CD8-positive, alpha-beta memory T cell (primary cell): ENCODE measurements around the gene METTL8. TPM values are rescaled to one million over a fixed set of nuclear protein-coding genes. Genes with fewer than 3 reads are reported as not detected.
"Not testable (repeated sequence)": the region's sequence is repeated elsewhere in the genome, so short reads cannot be mapped to it uniquely, and the experiment has no call there.

ENCODE experiments used
- CTCF ChIA-PET: fragments of 350-600 bp; sonication (Branson Sonifier 250); formaldehyde crosslinking; loops from one replicate; lab custom pipeline; 2021; ENCODE audit warnings: antibody characterized with exemption; lab: Charles Lee
- POLR2A ChIA-PET: fragments of 350-600 bp; sonication (Branson Sonifier 250); formaldehyde crosslinking; loops from one replicate; lab custom pipeline; 2021; ENCODE audit warnings: antibody characterized with exemption; lab: Charles Lee
- DNase-seq, 5 donors: peaks; one replicate each; pipeline versions ENCODE4 v3.0.0 to v3.0.0-alpha.2; 2020 to 2022; ENCODE audit warnings: mixed read lengths in 1 of 5
- H3K27ac ChIP-seq: one replicate; pipeline ENCODE4 v1.7.0; 2013; ENCODE audit warnings: low read depth, mild to moderate bottlenecking, low read length, moderate library complexity
- H3K27me3 ChIP-seq: 2 replicates; pipeline ENCODE4 v1.7.0; 2013; ENCODE audit warnings: low read length, mild to moderate bottlenecking; ENCODE audit not compliant: insufficient read depth, poor library complexity, severe bottlenecking
- H3K36me3 ChIP-seq: 2 replicates; pipeline ENCODE4 v1.7.0; 2013; ENCODE audit warnings: mild to moderate bottlenecking, low read length, moderate library complexity; ENCODE audit not compliant: insufficient read depth
- H3K4me1 ChIP-seq: 2 replicates; pipeline ENCODE4 v1.7.0; 2013; ENCODE audit warnings: mild to moderate bottlenecking, low read length, moderate library complexity; ENCODE audit not compliant: insufficient read depth
- H3K4me3 ChIP-seq: 2 replicates; pipeline ENCODE4 v1.7.0; 2013; ENCODE audit warnings: mild to moderate bottlenecking, low read length
- H3K9me3 ChIP-seq: 2 replicates; pipeline ENCODE4 v1.7.0; 2013; ENCODE audit warnings: mild to moderate bottlenecking, low read length
- H3K27ac Mint-ChIP-seq, 8 donors: one replicate each; pipeline ENCODE4 v1.8.0; 2020 to 2021; ENCODE audit warnings: mixed read lengths in 8 of 8, mild to moderate bottlenecking in 6 of 8, inconsistent platforms in 3 of 8, moderate library complexity in 3 of 8
- H3K27me3 Mint-ChIP-seq, 2 donors: one replicate each; pipeline ENCODE4 v1.8.0; 2020 to 2021; ENCODE audit warnings: mixed read lengths in 2 of 2, mild to moderate bottlenecking in 1 of 2, moderate library complexity in 1 of 2
- H3K36me3 Mint-ChIP-seq, 3 donors: one replicate each; pipeline ENCODE4 v1.8.0; 2020 to 2021; ENCODE audit warnings: mixed read lengths in 3 of 3, inconsistent platforms in 1 of 3, mild to moderate bottlenecking in 1 of 3
- H3K4me1 Mint-ChIP-seq, 3 donors: one replicate each; pipeline ENCODE4 v1.8.0; 2020 to 2021; ENCODE audit warnings: mixed read lengths in 3 of 3, inconsistent platforms in 1 of 3, mild to moderate bottlenecking in 1 of 3
- H3K4me3 Mint-ChIP-seq, 7 donors: one replicate each; pipeline ENCODE4 v1.8.0; 2020 to 2021; ENCODE audit warnings: mixed read lengths in 7 of 7, mild to moderate bottlenecking in 6 of 7, moderate library complexity in 4 of 7, inconsistent platforms in 2 of 7
- H3K9me3 Mint-ChIP-seq, 5 donors: one replicate each; pipeline ENCODE4 v1.8.0; 2020 to 2022; ENCODE audit warnings: mixed read lengths in 5 of 5, mild to moderate bottlenecking in 3 of 5, moderate library complexity in 2 of 5, inconsistent platforms in 1 of 5
- polyA plus RNA-seq: library from polyadenylated mRNA; unstranded; fragments of 300-500 nt; fragmentation: Illumina TruSeq; gene quantifications from one replicate; pipeline ENCODE4 v1.2.3, GENCODE V29; 2021
- total RNA-seq, 2 experiments: library from RNA; stranded (reverse); gene quantifications; one replicate each; pipeline ENCODE4 v1.2.3, GENCODE V29; 2021

Gene METTL8
- total and polyA plus RNA-seq, 3 experiments from 2014 or later: 16.6 to 50.5 (median 46.0) TPM

DNA sequence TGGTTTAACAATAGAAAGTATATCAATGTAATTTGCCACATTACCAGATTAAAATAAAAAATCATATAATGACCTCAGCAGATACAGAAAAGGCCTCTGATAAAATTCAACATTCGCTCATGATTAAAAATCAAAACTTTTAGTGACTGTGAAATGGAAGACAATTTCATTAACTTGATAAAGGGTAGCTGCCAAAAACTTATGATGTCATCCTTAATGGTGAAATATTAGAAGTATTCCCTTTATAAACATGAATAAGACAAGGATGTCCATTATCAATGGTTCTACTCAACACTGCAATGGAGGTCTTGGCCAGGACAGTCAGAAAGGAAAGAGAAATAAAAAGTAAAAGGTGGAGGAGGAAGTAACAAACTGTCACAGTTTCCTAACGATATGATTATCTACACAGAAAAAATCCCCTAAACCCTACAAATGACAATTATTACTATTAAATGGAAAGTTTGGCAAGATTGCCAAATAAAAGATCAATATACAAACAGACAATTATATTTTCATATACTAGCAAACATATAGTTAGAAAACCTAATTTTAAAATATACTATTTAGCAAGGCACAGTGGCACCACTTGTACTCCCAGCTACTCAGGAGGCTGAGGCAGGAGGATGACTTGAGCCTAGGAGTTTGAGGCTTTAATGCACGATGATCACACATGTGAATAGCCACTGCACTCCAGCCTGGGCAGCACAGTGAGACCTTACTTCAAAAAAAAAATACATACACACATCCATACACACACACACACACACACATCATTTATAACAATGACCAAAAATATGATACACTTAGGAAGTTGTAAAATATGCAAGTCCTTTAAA is 12.8 kb downstream of the METTL8 start:
- Histone ChIP-seq H3K27me3 (no peaks in the 10 kb centered on the region), H3K4me3 (no peak overlapping the region), H3K27ac (no peak overlapping the region), H3K4me1 (peaks cover under 1% of the 10 kb centered on the region), H3K36me3 (no peaks in the 10 kb centered on the region), H3K9me3 (peaks cover 5% of the 10 kb centered on the region)
- peaks cover 0 to 22% (median 15%) of the 10 kb centered on the region in 5 donors for H3K9me3 Mint-ChIP-seq
- H3K36me3 Mint-ChIP-seq: peaks cover 5 to 24% (median 9%) of the 10 kb centered on the region in 3 donors
- ChIA-PET CTCF (interaction anchor here (1.3 to 4.3 kb wide), 2 partner anchors 449 to 492 kb away, joined by 4 to 13 read pairs; partner anchors contain the start of gene GORASP2), POLR2A (no interaction called here)
- no peak overlapping the region for H3K4me3 Mint-ChIP-seq
- peak overlapping the region in 3 of 8 donors; percentile 31 to 95 (median 37) for H3K27ac Mint-ChIP-seq
- peaks cover 0 to 1% of the 10 kb centered on the region in 2 donors for H3K27me3 Mint-ChIP-seq
- no peak for DNase-seq
- H3K4me1 Mint-ChIP-seq: peaks cover 6 to 12% (median 11%) of the 10 kb centered on the region in 3 donors

DNA sequence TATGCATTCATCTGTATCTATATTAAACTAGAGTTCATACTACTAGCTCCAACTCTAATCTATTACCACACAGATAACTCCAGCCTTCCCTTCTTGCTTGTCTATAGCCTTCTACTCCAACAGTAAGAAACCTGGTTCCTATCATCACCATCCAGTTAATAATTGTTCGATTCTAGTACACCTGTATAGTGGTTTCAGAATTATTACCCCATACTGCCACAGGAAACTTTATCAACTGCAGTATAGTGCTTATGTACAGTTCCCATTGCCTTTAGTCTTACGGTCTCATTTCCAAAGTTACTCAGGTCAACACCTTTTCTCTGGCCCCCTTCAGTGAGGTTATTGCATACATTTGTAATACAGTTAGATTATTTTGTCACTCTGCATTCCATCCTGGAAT is 14.5 kb downstream of the METTL8 start:
- Histone ChIP-seq H3K36me3 (no peaks in the 10 kb centered on the region), H3K4me1 (peaks cover 4% of the 10 kb centered on the region), H3K9me3 (peaks cover 5% of the 10 kb centered on the region), H3K27me3 (no peaks in the 10 kb centered on the region), H3K27ac (no peak overlapping the region), H3K4me3 (no peak overlapping the region)
- Mint-ChIP-seq H3K4me1 (peaks cover 9 to 19% (median 15%) of the 10 kb centered on the region in 3 donors), H3K27me3 (peaks cover 0 to 1% of the 10 kb centered on the region in 2 donors), H3K9me3 (peaks cover 0 to 14% (median 9%) of the 10 kb centered on the region in 5 donors), H3K27ac (peak overlapping the region in 1 of 8 donors; percentile 12), H3K4me3 (no peak overlapping the region), H3K36me3 (peaks cover 2 to 12% (median 4%) of the 10 kb centered on the region in 3 donors)
- no peak for DNase-seq
- ChIA-PET CTCF (interaction anchor here (4.3 kb wide), 1 partner anchor 447 kb away, joined by 13 read pairs; no protein-coding TSS in a partner anchor), POLR2A (no interaction called here)

GRCh38 chr2:171416009-171416926 is 17.5 kb downstream of the METTL8 start:
- Mint-ChIP-seq H3K4me3 (peak overlapping the region in 3 of 7 donors; percentile 3 to 12 (median 3)), H3K27ac (peak overlapping the region in 3 of 8 donors; percentile 17 to 83 (median 27)), H3K4me1 (peaks cover 7 to 19% (median 14%) of the 10 kb centered on the region in 3 donors), H3K36me3 (peaks cover 0 to 3% (median 0%) of the 10 kb centered on the region in 3 donors), H3K9me3 (no peaks in the 10 kb centered on the region), H3K27me3 (no peaks in the 10 kb centered on the region)
- Histone ChIP-seq H3K9me3 (no peaks in the 10 kb centered on the region), H3K4me1 (peaks cover 4% of the 10 kb centered on the region), H3K4me3 (no peak overlapping the region), H3K27ac (no peak overlapping the region), H3K36me3 (no peaks in the 10 kb centered on the region), H3K27me3 (no peaks in the 10 kb centered on the region)
- peak; percentile 49 to 84 (median 62) for DNase-seq
- ChIA-PET POLR2A (interaction anchor here (0.5 to 1.4 kb wide), 3 partner anchors 41 to 485 kb away, joined by 3 to 4 read pairs (median 3); no protein-coding TSS in a partner anchor), CTCF (interaction anchor here (0.6 to 2.5 kb wide), 22 partner anchors 9 to 492 kb away, joined by 3 to 34 read pairs (median 4); partner anchors contain the start of genes DCAF17, GORASP2 and METTL8)

DNA sequence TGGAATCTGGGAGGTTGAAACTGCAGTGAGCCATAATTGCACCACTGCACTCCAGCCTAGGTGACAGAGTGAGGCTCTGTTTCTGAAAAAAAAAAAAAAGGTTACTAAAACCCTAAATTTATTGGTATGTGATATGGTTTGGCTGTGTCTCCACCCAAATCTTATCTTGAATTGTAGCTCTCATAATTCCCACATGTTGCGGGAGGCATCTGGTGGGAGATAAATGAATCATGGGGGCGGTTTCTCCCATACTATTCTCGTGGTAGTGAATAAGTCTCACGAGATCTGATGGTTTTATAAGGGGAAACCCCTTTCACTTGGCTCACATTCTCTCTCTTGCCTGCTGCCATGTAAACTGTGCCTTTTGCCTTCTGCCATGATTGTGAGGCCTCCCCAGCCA is 19.1 kb downstream of the METTL8 start:
- not testable (repeated sequence) for H3K9me3 ChIP-seq, H3K27me3 Mint-ChIP-seq, H3K9me3 Mint-ChIP-seq, H3K27me3 ChIP-seq, H3K4me3 Mint-ChIP-seq, H3K4me3 ChIP-seq, H3K27ac ChIP-seq, H3K36me3 Mint-ChIP-seq, DNase-seq, H3K4me1 ChIP-seq, H3K36me3 ChIP-seq
- Mint-ChIP-seq H3K27ac (peak overlapping the region in 1 of 8 donors; percentile 23), H3K4me1 (peaks cover 5 to 24% (median 22%) of the 10 kb centered on the region in 3 donors)
- ChIA-PET POLR2A (interaction anchor here (0.6 to 0.7 kb wide), 2 partner anchors 293 to 327 kb away, joined by 4 to 9 read pairs; no protein-coding TSS in a partner anchor), CTCF (interaction anchor here (0.8 to 2.1 kb wide), 3 partner anchors 411 to 486 kb away, joined by 4 to 6 read pairs (median 4); partner anchors contain the start of gene GORASP2)

DNA sequence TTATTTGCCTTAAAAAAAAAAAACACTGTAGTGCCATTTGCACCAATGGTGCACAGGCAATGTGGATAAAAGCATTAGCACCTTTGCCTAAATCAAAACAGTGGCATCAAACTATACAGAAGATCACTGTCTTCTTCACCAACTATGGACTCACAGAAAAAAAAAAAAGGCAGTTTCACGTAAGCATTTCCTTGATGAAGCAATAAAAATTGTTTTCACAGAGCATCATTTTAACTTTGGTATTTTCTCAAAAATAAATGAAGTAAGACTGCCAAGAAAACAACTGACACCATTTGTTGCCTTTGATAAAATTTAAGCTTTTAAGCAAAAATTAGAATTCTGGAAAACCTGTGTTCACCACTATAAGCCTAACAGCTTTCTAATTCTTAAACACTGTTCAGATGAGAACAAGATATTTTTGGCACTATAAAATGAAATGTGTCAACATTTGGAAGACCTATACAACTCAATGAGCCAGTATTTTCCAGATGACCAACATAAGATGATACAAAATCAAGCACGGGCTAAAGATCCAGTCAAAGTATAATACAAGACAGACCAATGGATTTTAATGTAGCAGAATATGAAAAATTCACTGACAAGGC is 21.1 kb downstream of the METTL8 start:
- CTCF ChIA-PET: no interaction called here
- POLR2A ChIA-PET: no interaction called here
- H3K27me3 Mint-ChIP-seq: no peaks in the 10 kb centered on the region

GRCh38 chr2:171411791-171412483 is 21.9 kb downstream of the METTL8 start:
- Histone ChIP-seq H3K27ac (no peak overlapping the region), H3K4me1 (peaks cover 4% of the 10 kb centered on the region), H3K27me3 (no peaks in the 10 kb centered on the region), H3K4me3 (no peak overlapping the region), H3K9me3 (no peaks in the 10 kb centered on the region), H3K36me3 (no peaks in the 10 kb centered on the region)
- Mint-ChIP-seq H3K27ac (peak overlapping the region in 2 of 8 donors; percentile 43 to 49), H3K27me3 (no peaks in the 10 kb centered on the region), H3K4me3 (no peak overlapping the region), H3K4me1 (peaks cover 18 to 38% (median 36%) of the 10 kb centered on the region in 3 donors), H3K36me3 (peaks cover 0 to 3% (median 0%) of the 10 kb centered on the region in 3 donors), H3K9me3 (no peaks in the 10 kb centered on the region)
- CTCF ChIA-PET: no interaction called here
- no peak for DNase-seq
- POLR2A ChIA-PET: no interaction called here

More for the DNA sequence above, 21.1 kb downstream of the METTL8 start:
- Histone ChIP-seq H3K4me3 (no peak overlapping the region), H3K9me3 (no peaks in the 10 kb centered on the region), H3K27ac (no peak overlapping the region), H3K36me3 (no peaks in the 10 kb centered on the region), H3K4me1 (peaks cover 4% of the 10 kb centered on the region), H3K27me3 (no peaks in the 10 kb centered on the region)
- Mint-ChIP-seq H3K4me3 (no peak overlapping the region), H3K9me3 (no peaks in the 10 kb centered on the region), H3K36me3 (peaks cover 0 to 3% (median 0%) of the 10 kb centered on the region in 3 donors), H3K4me1 (peaks cover 12 to 30% (median 29%) of the 10 kb centered on the region in 3 donors), H3K27ac (no peak overlapping the region)
- no peak for DNase-seq

GRCh38 chr2:171411214-171411613 is 22.6 kb downstream of the METTL8 start:
- H3K4me3 ChIP-seq: no peak overlapping the region
- DNase-seq: no peak
- no peaks in the 10 kb centered on the region for H3K27me3 ChIP-seq
- Mint-ChIP-seq H3K27ac (no peak overlapping the region), H3K4me3 (no peak overlapping the region), H3K27me3 (no peaks in the 10 kb centered on the region), H3K4me1 (peaks cover 20 to 41% (median 39%) of the 10 kb centered on the region in 3 donors), H3K36me3 (peaks cover 0 to 3% (median 0%) of the 10 kb centered on the region in 3 donors), H3K9me3 (no peaks in the 10 kb centered on the region)
- no peaks in the 10 kb centered on the region for H3K9me3 ChIP-seq
- POLR2A ChIA-PET: no interaction called here
- H3K4me1 ChIP-seq: peaks cover 4% of the 10 kb centered on the region
- H3K27ac ChIP-seq: no peak overlapping the region
- H3K36me3 ChIP-seq: no peaks in the 10 kb centered on the region
- CTCF ChIA-PET: interaction anchor here (1.2 kb wide), 1 partner anchor 324 kb away, joined by 4 read pairs; no protein-coding TSS in a partner anchor
